Osteocyte (in vitro differentiated cells): ENCODE measurements around the gene SLC39A11. TPM values are rescaled to one million over a fixed set of nuclear protein-coding genes. Genes with fewer than 3 reads are reported as not detected.

Experiments
- DNase-seq: peaks from one replicate; pipeline ENCODE4 v3.0.0; 2021; ENCODE audit warnings: mixed read lengths; ENCODE audit not compliant: unreplicated experiment; ENCODE audit errors: extremely low spot score
- H3K27ac Mint-ChIP-seq: one replicate; pipeline ENCODE4 v1.8.0; 2021; ENCODE audit warnings: mild to moderate bottlenecking, mixed read lengths; ENCODE audit not compliant: unreplicated experiment
- H3K27me3 Mint-ChIP-seq: one replicate; pipeline ENCODE4 v1.8.0; 2021; ENCODE audit warnings: mixed read lengths; ENCODE audit not compliant: unreplicated experiment
- H3K36me3 Mint-ChIP-seq: one replicate; pipeline ENCODE4 v1.8.0; 2021; ENCODE audit warnings: mixed read lengths; ENCODE audit not compliant: unreplicated experiment
- H3K4me1 Mint-ChIP-seq: one replicate; pipeline ENCODE4 v1.8.0; 2021; ENCODE audit warnings: mixed read lengths; ENCODE audit not compliant: unreplicated experiment
- H3K4me3 Mint-ChIP-seq: one replicate; pipeline ENCODE4 v1.8.0; 2021; ENCODE audit warnings: mild to moderate bottlenecking, moderate library complexity, mixed read lengths; ENCODE audit not compliant: unreplicated experiment
- H3K9me3 Mint-ChIP-seq: one replicate; pipeline ENCODE4 v1.8.0; 2021; ENCODE audit warnings: mixed read lengths; ENCODE audit not compliant: unreplicated experiment
- CTCF ChIP-seq: fragments of 200-600 bp; sonication (generic); IDR thresholded peaks from 2 replicates; pipeline ENCODE4 v1.5.0; 2021; ENCODE audit warnings: antibody characterized with exemption, mild to moderate bottlenecking, moderate library complexity
- total RNA-seq: library from RNA; stranded (reverse); gene quantifications from 2 replicates; pipeline ENCODE4 v1.2.1, GENCODE V29; 2021

SLC39A11 gene
- total RNA-seq, 1 donor from 2014 or later = 50.2 TPM

- H3K27ac Mint-ChIP-seq = no peak overlapping the region
- H3K27me3 Mint-ChIP-seq = no peaks in the 10 kb centered on the region
- no peak for TF ChIP-seq CTCF
- H3K9me3 Mint-ChIP-seq = no peaks in the 10 kb centered on the region
- no peak for DNase-seq
- H3K4me1 Mint-ChIP-seq = peaks cover 3% of the 10 kb centered on the region
- no peak overlapping the region for H3K4me3 Mint-ChIP-seq
- no peaks in the 10 kb centered on the region for H3K36me3 Mint-ChIP-seq
Observed at GRCh38 chr17:73111386-73111785, 18.9 kb upstream of the SLC39A11 start.

- TF ChIP-seq CTCF = no peak
- H3K9me3 Mint-ChIP-seq = no peaks in the 10 kb centered on the region
- H3K27me3 Mint-ChIP-seq = no peaks in the 10 kb centered on the region
- no peak for DNase-seq
- no peak overlapping the region for H3K4me3 Mint-ChIP-seq
- no peaks in the 10 kb centered on the region for H3K36me3 Mint-ChIP-seq
- H3K27ac Mint-ChIP-seq = no peak overlapping the region
- H3K4me1 Mint-ChIP-seq = peaks cover 9% of the 10 kb centered on the region
Observed at GRCh38 chr17:73107191-73107590, 14.7 kb upstream of the SLC39A11 start.

- no peak for TF ChIP-seq CTCF
- peaks cover 10% of the 10 kb centered on the region for H3K4me1 Mint-ChIP-seq
- no peak overlapping the region for H3K27ac Mint-ChIP-seq
- no peak overlapping the region for H3K4me3 Mint-ChIP-seq
- no peaks in the 10 kb centered on the region for H3K36me3 Mint-ChIP-seq
- H3K27me3 Mint-ChIP-seq = no peaks in the 10 kb centered on the region
- no peaks in the 10 kb centered on the region for H3K9me3 Mint-ChIP-seq
- DNase-seq = no peak
Observed at GRCh38 chr17:73105431-73105830, 12.9 kb upstream of the SLC39A11 start.

GRCh38 chr17:73104450-73104849 lies 12.0 kb upstream of the SLC39A11 start:
- no peak for TF ChIP-seq CTCF
- no peak for DNase-seq
- Mint-ChIP-seq H3K4me3 (no peak overlapping the region), H3K4me1 (peaks cover 12% of the 10 kb centered on the region), H3K27ac (peak overlapping the region; percentile 73), H3K36me3 (no peaks in the 10 kb centered on the region), H3K27me3 (no peaks in the 10 kb centered on the region), H3K9me3 (no peaks in the 10 kb centered on the region)

- peaks cover 15% of the 10 kb centered on the region for H3K4me1 Mint-ChIP-seq
- no peaks in the 10 kb centered on the region for H3K36me3 Mint-ChIP-seq
- TF ChIP-seq CTCF = no peak
- DNase-seq = no peak
- no peaks in the 10 kb centered on the region for H3K27me3 Mint-ChIP-seq
- peak overlapping the region; percentile 73 for H3K27ac Mint-ChIP-seq
- no peaks in the 10 kb centered on the region for H3K9me3 Mint-ChIP-seq
- H3K4me3 Mint-ChIP-seq = no peak overlapping the region
Observed at GRCh38 chr17:73103641-73104335, 11.3 kb upstream of the SLC39A11 start.
